Skeletal muscle satellite cell (primary cell): ENCODE measurements around the gene RPS19BP1.
"Not testable (repeated sequence)": the region's sequence is repeated elsewhere in the genome, so short reads cannot be mapped to it uniquely, and the experiment has no call there.

Experiments used
- H3K27me3 ChIP-seq: 2 replicates; pipeline ENCODE4 v1.7.0; 2013; ENCODE audit warnings: low read length; ENCODE audit not compliant: control insufficient read depth, insufficient read depth
- H3K36me3 ChIP-seq: 2 replicates; pipeline ENCODE4 v1.7.0; 2013; ENCODE audit warnings: mild to moderate bottlenecking, control low read depth, low read length; ENCODE audit not compliant: insufficient read depth
- H3K4me1 ChIP-seq: 2 replicates; pipeline ENCODE4 v1.7.0; 2013; ENCODE audit warnings: low read length; ENCODE audit not compliant: control insufficient read depth, insufficient read depth
- H3K4me2 ChIP-seq: 2 replicates; pipeline ENCODE4 v1.7.0; 2013; ENCODE audit warnings: mild to moderate bottlenecking, low read length
- H3K4me3 ChIP-seq: 2 replicates; pipeline ENCODE4 v1.7.0; 2013; ENCODE audit warnings: low read length
- H3K9ac ChIP-seq: 2 replicates; pipeline ENCODE4 v1.7.0; 2013; ENCODE audit warnings: mild to moderate bottlenecking, low read depth, low read length, moderate library complexity
- H3K9me3 ChIP-seq: replicated peaks from 2 replicates; pipeline ENCODE4 v1.7.0; 2013; ENCODE audit warnings: mild to moderate bottlenecking, control low read depth, low read length

The RPS19BP1 gene

DNA sequence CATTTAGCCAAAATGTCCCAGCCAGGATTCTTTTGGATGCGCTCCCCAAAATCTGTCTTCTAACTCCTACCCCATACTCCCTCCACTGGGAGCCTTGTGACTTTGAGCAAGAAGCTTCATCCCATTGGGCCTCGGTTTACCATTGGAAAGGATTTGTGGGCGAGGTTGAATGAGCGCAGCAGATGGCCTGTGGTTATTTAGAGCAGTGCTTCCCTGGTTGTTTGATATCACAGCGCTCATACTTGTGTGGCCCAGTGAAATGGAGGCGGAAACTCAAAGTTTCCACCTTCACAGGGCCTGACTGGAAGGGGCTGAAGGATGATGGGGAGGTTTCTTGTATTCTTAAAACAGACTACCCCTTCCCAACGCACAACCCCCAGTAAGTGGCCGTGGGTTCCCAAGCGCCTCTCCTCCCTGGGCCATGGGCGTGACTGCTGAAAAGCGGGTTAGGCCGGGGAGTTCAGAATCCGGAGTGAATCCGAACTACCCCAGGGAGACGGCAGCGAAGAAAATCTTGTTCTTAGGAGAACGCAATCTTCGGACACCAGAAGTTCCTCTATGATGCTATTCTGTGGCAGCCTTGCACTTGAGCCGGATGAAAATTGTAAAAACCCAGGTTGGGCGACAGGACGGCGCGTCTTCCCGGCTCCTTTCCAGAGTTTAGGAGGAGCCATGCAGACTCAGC, 13.4 kb downstream of the RPS19BP1 start:
- peak overlapping the region; percentile 100 for H3K9ac ChIP-seq
- H3K4me2 ChIP-seq: peak overlapping the region; percentile 95
- peaks cover 39% of the 10 kb centered on the region for H3K4me1 ChIP-seq
- no peaks in the 10 kb centered on the region for H3K9me3 ChIP-seq
- H3K4me3 ChIP-seq: peak overlapping the region; percentile 89
- H3K36me3 ChIP-seq: peaks cover 57% of the 10 kb centered on the region
- no peaks in the 10 kb centered on the region for H3K27me3 ChIP-seq

GRCh38 chr22:39518144-39518786, 14.3 kb downstream of the RPS19BP1 start:
- Histone ChIP-seq H3K4me2 (peak overlapping the region; percentile 95), H3K4me1 (peaks cover 38% of the 10 kb centered on the region), H3K9ac (peak overlapping the region; percentile 100), H3K9me3 (no peaks in the 10 kb centered on the region), H3K36me3 (peaks cover 61% of the 10 kb centered on the region), H3K27me3 (no peaks in the 10 kb centered on the region), H3K4me3 (peak overlapping the region; percentile 89)

DNA sequence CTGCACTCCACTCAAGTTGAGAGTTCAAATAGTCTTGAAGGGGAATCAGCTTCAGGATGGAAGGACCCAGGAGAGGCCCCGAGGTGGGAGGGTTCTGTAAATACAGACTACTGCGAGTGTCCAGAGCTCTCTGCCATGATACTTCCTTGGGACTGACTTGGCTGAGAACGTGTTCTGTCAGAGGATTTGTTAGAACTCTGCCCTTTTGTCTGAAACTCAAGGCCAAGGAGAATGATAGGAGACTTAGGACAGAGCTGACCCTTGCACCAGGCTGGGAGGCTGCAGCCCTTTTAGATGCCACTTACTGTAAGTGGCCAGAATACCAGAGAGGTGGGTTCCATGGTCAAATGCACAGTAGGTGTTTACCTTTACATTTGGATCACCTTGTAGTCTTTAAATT, 15.1 kb downstream of the RPS19BP1 start:
- peaks cover 30% of the 10 kb centered on the region for H3K4me1 ChIP-seq
- H3K4me3 ChIP-seq: no peak overlapping the region
- H3K36me3 ChIP-seq: peaks cover 54% of the 10 kb centered on the region

DNA sequence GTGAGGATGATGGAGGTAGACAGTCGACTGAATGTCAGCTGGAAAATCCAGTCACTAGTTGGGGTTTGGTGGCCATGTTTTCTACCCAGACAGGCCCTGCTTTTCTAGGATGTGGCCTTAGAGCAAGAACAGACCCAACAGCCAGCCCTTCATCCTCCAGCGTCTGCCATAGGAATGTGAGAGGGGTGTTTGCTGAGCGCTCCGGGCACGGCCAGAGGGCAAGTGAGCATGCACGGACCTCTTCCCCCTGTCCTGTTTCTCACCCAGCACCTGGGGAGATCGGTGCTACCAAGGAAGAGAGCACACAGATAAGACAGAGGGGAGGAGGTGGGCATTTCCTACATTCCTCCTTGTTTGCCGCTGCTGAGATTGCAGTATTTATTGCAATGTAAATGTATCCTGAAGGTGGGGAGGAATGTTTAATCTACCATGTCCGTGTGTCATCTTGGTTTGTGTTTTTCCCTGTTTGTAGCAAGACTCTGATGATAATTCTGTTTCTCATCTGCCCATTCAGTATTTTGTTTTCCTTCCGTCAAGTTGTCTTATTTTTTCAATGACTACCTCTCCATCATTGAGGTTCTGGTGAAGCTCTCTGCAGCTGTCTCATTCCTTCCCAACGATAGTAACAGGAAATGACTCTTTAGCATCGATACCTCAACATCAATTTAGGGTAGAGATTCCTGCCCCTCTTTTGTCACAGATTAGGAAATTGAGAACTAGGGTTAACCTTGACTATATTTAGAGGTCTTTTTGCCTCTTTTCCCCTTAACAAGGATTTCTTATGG, 17.1 kb downstream of the RPS19BP1 start:
- Histone ChIP-seq H3K27me3 (no peaks in the 10 kb centered on the region), H3K9me3 (no peaks in the 10 kb centered on the region), H3K4me1 (peaks cover 29% of the 10 kb centered on the region), H3K4me3 (no peak overlapping the region), H3K36me3 (peaks cover 59% of the 10 kb centered on the region), H3K4me2 (peak overlapping the region; percentile 27), H3K9ac (peak overlapping the region; percentile 27)

More for the DNA sequence above, 15.1 kb downstream of the RPS19BP1 start:
- Histone ChIP-seq H3K27me3 (no peaks in the 10 kb centered on the region), H3K4me2 (no peak overlapping the region), H3K9ac (no peak overlapping the region), H3K9me3 (no peaks in the 10 kb centered on the region)

GRCh38 chr22:39514373-39514973, 18.1 kb downstream of the RPS19BP1 start:
- Histone ChIP-seq H3K4me1 (peaks cover 29% of the 10 kb centered on the region), H3K9me3 (no peaks in the 10 kb centered on the region), H3K9ac (no peak overlapping the region), H3K27me3 (no peaks in the 10 kb centered on the region), H3K4me3 (no peak overlapping the region), H3K36me3 (peaks cover 66% of the 10 kb centered on the region), H3K4me2 (no peak overlapping the region)

DNA sequence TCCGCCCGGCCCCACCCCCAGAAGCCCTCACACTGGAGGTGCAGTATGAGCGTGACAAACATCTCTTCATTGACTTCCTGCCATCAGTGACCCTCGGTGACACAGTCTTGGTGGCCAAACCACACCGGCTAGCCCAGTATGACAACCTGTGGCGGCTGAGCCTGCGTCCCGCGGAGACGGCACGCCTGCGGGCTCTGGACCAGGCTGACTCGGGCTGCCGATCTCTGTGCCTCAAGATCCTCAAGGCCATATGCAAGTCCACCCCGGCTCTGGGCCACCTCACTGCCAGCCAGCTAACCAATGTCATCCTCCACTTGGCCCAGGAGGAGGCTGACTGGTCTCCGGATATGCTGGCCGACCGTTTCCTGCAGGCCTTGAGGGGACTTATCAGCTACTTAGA, 18.8 kb downstream of the RPS19BP1 start:
- Histone ChIP-seq H3K36me3 (peaks cover 70% of the 10 kb centered on the region), H3K4me1 (peaks cover 24% of the 10 kb centered on the region), H3K9ac (no peak overlapping the region), H3K9me3 (no peaks in the 10 kb centered on the region), H3K4me2 (no peak overlapping the region), H3K4me3 (no peak overlapping the region), H3K27me3 (no peaks in the 10 kb centered on the region)

- Histone ChIP-seq H3K9me3 (no peaks in the 10 kb centered on the region), H3K36me3 (peaks cover 73% of the 10 kb centered on the region), H3K9ac (no peak overlapping the region), H3K27me3 (no peaks in the 10 kb centered on the region), H3K4me2 (no peak overlapping the region), H3K4me1 (peaks cover 16% of the 10 kb centered on the region), H3K4me3 (no peak overlapping the region)
Measured at GRCh38 chr22:39512026-39512425, 20.5 kb downstream of the RPS19BP1 start.

DNA sequence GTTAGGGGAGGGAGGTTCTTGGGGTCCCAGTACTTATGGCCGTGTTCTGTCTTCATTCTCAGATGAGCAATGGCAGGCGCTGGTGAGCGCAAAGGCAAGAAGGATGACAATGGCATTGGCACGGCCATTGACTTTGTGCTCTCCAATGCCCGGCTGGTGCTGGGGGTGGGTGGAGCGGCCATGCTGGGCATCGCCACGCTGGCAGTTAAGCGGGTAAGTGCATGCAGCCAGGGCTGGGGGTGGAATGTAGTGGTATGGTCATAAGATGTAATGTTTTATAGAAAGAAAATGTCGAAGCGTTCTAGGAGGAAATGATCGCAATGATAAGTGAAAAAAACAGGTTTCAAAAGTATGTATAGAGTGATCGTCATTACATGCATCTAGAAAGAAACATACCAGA, 21.3 kb downstream of the RPS19BP1 start:
- Histone ChIP-seq H3K4me2 (no peak overlapping the region), H3K4me3 (no peak overlapping the region), H3K9ac (no peak overlapping the region), H3K9me3 (no peaks in the 10 kb centered on the region), H3K27me3 (no peaks in the 10 kb centered on the region), H3K4me1 (peaks cover 16% of the 10 kb centered on the region), H3K36me3 (peaks cover 76% of the 10 kb centered on the region)

DNA sequence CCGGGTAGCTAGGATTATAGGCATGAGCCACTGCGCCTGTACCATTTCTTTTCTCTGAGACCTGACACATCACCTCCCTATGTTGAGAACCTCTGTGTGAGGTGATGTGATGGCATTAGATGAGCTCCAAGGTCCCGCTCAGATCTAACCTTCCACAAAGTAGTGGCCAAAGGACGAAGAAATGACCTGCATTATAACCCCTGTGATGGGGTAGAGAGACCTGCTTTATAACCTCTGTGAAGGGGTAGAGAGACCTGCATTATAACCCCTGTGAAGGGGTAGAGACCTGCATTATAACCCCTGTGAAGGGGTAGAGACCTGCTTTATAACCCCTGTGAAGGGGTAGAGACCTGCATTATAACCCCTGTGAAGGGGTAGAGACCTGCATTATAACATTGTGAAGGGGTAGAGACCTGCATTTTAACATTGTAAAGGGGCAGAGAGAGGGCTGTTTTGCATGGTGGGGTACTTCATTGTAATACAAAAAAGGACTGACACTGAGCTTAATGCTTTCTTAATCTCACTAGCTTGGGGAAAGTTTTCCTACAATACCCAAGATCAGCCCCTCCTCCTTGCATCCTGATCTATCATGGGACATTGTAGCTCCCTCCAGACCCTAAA, 21.9 kb downstream of the RPS19BP1 start:
- H3K36me3 ChIP-seq: peaks cover 81% of the 10 kb centered on the region
- no peak overlapping the region for H3K9ac ChIP-seq

GRCh38 chr22:39508393-39508792, 24.2 kb downstream of the RPS19BP1 start:
- Histone ChIP-seq H3K9ac (no peak overlapping the region), H3K4me3 (no peak overlapping the region), H3K36me3 (peaks cover 76% of the 10 kb centered on the region), H3K4me2 (no peak overlapping the region), H3K4me1 (peaks cover 7% of the 10 kb centered on the region), H3K9me3 (no peaks in the 10 kb centered on the region), H3K27me3 (no peaks in the 10 kb centered on the region)

More for the DNA sequence above, 21.9 kb downstream of the RPS19BP1 start:
- Histone ChIP-seq H3K4me3 (no peak overlapping the region), H3K4me1 (peaks cover 12% of the 10 kb centered on the region), H3K27me3 (no peaks in the 10 kb centered on the region), H3K9me3 (no peaks in the 10 kb centered on the region), H3K4me2 (no peak overlapping the region)

DNA sequence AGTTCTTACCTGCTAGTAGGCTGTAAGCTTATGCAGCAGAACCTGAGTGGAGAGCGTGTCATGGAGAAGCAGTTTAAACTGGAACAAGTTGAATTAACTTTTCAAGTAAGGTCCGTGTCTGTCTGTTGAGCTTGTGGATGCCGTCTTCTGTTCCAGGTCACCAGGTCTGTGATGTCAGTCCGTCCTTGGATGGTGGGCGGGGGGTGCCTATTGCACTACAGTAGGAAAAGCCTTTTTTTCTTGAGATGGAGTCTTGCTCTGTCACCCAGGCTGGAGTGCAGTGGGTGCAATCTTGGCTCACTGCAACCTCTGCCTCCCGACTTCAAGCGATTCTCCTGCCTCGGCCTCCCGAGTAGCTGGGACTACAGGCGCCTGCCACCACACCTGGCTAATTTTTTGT, 25.5 kb downstream of the RPS19BP1 start:
- H3K4me1 ChIP-seq: peaks cover 11% of the 10 kb centered on the region
- H3K36me3 ChIP-seq: peaks cover 69% of the 10 kb centered on the region
- not testable (repeated sequence) for H3K4me2 ChIP-seq, H3K4me3 ChIP-seq, H3K9me3 ChIP-seq, H3K27me3 ChIP-seq, H3K9ac ChIP-seq
